HG03135 (cell line): Measurements from ENCODE around the gene CRB2.
"Not testable (repeated sequence)": the region's sequence is repeated elsewhere in the genome, so short reads cannot be mapped to it uniquely, and the experiment has no call there.

Experiments used
- ATAC-seq: cut with Tn5 transposase; IDR thresholded peaks from one replicate; pipeline ENCODE4 v1.9.1; 2021; ENCODE audit warnings: mild to moderate bottlenecking, moderate library complexity; ENCODE audit not compliant: unreplicated experiment

CRB2 gene

DNA sequence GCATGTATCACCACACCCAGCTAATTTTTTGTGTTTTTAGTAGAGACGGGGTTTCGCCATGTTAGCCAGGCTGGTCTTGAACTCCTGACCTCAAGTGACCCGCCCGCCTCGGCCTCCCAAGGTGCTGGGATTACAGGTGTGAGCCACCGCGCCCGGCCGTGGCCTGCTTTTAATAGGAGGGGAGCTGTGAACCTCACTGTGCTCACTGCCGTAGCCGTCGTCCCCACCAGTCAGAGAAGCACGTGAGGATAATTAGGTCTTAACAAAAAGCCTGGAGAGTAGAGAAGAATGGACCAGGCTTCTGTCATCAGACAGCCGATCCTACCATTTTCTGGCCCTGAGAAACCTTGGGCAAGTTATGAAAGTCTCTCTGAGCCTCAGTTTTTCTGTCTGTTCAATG is 42.9 kb downstream of the CRB2 start:
- ATAC-seq, result not testable (repeated sequence)

DNA sequence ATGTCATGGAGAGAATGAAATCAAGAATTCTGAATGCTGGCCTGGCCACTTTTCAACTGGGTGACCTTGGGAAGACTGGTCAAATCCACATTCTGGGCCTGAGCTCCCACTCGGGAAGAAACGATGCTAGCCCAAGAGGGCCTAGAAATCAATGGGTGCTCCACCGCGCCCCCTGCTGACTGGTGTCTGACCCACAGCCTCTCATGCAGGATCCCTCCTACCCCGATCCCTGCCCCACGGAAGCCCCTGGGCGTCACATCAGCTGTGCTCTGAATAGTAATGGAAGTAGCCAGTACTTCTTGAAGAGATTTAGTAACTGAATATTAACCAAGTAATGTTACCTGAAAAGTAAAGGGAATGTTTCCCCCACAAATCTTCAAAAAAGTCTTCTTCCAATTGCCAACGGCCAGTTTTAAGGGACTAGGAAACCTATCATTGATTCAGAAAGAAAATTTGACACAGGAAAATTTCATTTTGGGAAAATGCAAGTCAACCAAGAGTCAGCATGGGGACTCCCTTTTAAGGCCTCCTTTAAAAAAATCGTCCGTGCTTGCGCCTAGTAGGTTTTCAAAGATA is 43.9 kb downstream of the CRB2 start:
- ATAC-seq, result no peak

DNA sequence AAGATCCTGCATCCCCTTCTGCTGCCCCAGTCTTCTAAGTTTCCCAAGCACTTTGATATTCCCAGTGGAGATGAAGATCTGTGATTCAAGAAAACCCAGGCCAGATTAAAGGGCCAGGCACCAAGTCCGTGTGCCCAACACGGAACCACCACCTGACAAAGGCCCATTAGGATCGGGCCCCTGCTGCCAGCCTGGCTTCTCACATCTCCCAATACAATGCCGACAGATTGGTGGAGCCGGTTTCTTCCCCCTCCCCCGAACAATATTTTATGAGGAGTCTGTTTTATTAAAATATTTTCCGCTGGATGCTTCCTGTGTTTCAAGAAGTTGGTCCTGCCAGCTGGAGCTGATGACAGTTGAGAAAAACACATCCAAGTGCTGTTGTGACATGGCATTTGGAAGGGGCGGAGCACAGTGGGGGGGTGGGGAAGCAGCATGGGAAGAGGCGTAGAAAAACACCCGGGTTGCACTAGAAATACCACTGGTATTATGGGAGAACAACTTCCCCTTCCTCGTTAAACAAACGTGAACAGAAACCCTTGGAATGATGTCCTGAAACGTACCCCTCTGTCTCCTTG is 45.0 kb downstream of the CRB2 start:
- no peak for ATAC-seq

DNA sequence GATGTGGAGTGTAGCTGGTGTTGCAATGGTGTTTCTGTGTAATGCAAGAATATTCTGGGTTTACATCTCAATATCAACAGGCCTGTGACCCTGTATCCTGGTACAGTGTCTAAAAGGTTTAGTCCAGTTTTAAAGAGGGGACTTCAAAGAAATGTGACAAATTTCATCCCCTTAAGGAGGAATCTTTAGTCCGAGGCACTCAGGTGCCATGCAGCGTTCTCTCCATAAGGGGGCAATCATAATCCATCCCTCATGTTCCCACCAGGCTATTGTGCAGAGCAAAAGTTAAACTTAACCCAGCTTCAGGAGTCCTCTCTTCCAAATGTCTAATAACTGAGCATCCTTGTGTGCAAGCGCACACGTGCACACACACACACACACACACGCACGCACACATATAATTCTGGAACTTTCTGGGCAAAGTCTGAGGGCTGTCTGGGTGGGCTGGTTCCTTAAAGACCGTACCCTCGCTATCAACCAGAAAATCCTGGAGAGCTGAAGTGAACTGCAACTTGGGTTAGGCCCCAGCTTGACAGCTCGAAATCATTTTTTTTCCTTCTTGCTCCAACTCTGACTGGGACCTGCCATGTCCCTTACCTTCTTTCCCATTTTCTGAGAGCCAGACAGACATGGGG is 46.0 kb downstream of the CRB2 start:
- ATAC-seq, result no peak

DNA sequence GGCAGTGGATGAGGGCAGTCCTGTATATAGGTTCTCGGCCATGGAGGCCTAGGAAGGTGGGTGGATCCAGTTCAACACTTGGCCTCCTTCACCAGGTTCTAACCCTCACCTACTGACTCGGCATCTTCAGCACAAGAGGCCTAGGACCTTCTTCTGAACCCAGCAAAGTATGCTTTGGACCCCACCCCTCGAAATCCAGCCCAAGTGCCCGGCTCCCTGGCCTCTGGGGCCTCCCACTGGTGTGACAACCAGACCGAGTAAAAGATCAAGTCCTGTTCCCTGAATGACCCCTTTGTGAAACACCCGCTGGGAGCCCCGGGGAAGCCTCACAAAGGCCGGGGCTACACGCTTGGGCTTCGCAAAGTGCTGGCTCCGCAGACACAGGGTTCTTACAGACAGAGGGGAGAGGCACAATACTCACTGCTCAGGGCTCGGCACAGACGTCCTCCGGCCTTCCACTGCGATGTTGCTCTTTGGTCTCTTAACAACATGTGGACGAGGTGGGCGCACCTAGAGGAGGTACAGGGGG is 47.0 kb downstream of the CRB2 start:
- no peak for ATAC-seq

DNA sequence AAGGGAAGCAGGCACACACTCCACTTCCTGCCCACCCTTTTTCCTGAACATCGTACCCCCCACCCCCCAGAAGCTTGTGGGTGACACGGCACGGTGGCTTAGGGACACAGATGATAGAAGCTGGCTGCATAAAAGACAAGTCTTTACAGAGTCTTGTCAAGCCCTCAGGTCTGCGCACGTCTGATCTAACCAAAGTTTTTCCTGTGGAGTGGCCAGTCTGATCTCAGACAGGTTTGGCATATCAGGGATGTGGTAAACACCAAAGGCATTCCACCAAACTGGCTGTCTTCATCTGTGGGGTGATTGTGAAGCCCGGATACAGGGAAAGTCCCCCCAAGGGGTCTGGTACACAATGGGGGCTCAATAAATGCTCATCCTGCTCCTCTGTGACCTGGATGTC is 50.0 kb downstream of the CRB2 start:
- no peak for ATAC-seq

DNA sequence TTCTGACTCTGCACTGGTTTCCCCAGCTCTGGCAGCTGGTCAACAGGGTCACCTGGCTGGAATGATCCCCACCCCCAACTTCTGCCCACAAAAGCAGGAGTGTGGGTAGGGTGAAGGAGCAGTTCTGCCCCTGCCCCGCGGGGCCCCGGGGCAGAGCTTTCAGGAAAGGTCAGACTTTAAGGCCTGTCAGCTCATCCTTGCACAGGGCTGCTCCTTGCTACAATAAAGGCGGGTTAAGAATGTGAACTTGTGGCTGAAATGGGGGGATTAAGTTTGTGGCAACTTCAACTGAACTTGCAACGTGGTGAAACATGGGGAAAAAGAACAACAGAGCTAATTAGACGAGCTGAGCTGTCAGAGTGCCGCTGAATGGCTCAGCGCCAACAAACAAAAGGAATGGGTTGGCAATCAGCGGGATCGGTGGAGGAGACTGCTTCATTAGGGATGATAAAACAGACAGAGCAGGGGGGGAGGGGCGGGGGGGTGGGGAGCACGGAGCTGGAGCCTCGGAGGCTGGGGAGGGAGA is 50.8 kb downstream of the CRB2 start:
- no peak for ATAC-seq

DNA sequence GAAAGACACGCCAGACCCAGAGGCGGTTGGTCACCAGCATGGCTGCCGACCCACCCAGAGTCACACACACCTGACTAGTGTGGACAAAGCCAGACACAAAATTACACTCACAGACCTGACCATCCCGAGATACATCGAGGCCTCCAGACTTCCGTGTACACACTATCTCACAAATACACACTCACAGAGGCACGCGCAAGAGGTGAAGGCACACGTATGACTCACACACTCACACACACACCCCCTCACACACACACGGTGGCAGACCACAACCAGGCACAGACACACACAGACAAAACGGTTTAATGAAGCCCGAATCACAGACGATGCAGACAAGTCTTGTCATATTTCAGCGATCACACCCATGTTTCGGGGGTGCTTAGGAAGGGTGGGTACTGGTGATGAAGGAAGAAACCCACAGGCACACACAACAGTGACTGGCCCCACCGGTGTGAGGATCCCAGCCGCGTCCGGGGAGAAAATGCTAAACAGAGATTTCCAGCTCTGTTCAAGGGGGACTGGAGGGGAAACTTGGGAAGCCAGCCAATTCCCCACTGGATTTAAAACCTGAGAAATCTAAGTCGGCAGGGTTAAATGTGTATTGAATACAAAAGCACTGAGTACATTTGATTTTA is 51.3 kb downstream of the CRB2 start:
- no peak for ATAC-seq

DNA sequence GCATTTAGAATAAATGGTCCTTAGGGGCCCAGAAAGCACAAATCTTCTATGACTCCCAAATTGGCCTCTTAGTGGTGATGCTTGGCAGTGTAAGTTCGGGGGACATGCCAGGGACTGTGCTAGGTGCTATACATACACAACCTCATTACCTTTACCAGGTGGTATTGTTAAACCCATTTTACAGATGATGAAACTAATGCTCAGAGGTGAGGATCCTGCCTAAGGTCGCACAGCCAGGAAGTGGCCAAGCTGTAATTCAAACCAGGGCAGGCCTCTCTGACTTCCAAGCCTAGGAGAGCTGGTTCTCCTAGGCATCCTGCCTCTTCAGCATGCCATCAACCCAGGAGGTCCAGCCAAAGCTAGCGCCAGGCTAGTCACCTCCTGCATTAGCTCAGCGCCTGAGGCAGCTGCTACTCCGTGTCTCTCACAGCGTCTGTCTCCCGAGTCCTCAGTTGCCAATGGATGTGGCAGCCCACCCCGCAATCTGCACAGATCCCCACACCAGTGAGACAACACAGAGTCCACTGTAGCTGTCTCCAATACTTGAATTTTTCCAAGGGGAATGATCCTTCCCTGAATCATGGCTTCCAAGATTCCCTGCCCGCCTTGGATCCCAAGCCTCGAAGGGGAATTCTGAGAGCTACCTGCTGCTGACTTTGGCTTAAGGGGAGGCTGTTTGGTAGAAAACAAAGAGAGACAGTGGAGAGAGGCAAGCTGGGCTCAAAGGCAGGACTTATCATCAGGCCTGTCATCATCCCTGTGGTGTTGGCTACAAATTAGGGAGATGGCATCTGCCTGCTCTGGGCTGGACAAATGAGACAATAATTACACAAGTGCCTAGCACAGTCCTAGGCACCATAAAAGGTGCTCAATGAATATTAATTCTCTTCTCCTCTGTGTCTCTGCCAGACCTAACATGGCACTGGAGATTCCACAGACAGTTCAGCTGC is 52.6 kb downstream of the CRB2 start:
- ATAC-seq, result no peak

DNA sequence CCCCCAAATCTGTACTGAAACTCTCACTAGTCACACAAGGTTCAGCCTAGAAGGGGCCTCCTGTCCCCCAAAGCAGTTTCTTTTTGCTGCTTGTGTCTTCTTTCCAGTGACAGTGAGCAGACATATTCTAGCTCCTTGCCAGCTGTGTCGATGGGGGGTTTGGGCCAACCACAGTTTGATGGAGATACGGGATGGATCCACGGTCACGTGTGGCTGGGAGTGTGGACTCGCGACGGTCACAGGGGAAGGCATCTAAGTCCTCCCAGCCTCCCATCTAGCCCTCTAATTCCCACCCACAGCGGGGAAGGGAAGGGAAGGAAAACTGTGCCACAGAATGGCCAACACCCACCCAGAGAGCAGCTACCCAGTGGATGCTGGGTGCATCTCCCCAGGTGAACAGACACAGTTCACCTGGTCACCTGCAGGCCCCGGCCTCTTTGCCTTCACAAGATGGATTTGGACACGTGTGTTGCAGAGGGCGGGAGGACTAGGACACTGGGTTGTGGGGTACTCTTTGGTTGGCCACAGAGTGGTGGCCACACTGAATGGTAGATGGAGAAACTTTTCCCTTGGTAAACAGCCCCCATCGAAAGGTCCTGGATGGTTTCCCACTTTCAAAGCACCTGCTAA is 54.4 kb downstream of the CRB2 start:
- ATAC-seq, result no peak

DNA sequence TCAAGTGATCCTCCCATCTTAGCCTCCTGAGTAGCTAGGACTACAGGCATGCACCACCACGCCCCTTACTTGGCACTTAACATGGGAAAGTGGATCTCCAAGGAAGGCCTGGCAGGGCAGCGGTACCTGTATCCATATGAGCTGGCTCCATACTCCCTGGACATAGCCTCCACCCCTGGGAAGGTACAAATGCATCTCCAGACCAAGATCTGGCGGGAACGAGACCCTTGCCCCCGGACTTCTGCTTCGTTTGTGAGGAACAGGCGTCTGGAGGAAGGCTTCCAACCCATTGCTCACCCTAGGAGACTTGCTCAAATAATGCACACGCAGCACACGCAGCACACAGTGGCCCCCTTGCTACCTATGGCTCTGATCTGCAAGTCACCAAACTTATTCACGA is 55.2 kb downstream of the CRB2 start:
- no peak for ATAC-seq

DNA sequence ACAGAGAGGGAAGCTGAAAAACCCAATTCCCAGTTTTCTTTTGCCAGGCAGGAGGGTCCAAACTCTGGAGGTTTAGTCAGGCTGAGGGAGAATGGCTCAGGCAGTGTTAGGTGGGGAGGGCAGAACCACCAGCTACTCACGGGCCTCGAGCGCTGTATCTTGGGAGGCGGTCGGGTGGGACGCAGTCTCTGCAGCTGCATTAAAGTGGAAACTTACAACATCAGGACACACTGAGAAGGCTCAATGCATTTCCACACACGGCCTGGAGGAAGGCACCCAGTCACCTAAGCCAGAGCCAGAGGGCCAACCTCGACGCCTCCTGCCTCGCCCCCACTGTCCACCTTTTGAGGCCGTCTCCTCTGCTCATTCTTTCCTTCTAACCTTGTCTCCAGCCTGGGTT is 55.6 kb downstream of the CRB2 start:
- no peak for ATAC-seq

DNA sequence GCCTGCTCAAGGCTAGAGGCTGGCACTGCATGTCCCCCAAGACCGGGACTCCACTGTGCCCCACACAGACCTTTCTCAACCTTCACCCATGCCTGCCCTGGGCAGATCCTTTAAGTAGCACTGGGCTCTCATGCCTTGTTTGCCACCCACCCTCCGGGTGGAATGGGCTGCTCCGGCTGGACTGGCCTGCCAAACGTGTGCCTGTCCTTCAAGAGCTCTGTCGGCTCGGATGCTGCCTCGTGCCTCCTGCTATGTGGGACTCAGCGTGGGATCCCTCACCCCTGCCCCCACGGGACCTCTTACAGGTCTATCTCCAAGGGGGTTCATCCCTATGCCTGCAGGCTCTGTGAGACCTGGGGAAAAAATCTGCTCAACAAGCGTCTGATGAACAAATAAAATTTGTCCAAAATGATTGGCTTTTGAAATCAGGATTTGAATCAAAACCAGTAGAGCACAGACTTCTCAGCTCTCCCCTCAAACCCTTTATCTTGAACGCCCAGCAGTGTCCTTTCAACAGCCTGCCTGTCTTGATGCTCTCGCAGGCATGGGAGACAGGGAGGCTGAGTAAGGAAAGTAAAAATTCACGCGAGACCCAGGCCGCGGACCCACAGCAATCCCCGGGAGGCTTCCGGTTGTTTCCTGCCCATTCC is 56.3 kb downstream of the CRB2 start:
- no peak for ATAC-seq

DNA sequence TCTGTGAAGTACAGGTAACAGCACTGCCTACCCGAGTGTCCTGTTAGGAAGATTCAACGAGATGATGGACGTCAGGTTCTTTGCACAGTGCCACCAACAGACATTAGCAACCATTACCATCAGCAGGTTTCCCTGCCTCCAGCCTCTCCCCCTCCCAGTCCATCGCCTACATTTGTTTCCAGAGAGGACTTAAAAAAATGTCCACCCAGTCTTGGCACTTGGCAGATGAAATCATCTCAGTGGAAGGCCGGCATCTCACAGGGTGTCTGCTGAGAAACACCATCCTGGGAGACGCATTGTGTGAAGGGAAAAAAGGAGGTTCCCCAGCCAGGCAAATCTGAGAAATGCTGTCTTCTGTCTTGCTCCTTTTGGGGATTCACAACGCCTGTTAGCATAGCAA is 58.2 kb downstream of the CRB2 start:
- ATAC-seq, result no peak

DNA sequence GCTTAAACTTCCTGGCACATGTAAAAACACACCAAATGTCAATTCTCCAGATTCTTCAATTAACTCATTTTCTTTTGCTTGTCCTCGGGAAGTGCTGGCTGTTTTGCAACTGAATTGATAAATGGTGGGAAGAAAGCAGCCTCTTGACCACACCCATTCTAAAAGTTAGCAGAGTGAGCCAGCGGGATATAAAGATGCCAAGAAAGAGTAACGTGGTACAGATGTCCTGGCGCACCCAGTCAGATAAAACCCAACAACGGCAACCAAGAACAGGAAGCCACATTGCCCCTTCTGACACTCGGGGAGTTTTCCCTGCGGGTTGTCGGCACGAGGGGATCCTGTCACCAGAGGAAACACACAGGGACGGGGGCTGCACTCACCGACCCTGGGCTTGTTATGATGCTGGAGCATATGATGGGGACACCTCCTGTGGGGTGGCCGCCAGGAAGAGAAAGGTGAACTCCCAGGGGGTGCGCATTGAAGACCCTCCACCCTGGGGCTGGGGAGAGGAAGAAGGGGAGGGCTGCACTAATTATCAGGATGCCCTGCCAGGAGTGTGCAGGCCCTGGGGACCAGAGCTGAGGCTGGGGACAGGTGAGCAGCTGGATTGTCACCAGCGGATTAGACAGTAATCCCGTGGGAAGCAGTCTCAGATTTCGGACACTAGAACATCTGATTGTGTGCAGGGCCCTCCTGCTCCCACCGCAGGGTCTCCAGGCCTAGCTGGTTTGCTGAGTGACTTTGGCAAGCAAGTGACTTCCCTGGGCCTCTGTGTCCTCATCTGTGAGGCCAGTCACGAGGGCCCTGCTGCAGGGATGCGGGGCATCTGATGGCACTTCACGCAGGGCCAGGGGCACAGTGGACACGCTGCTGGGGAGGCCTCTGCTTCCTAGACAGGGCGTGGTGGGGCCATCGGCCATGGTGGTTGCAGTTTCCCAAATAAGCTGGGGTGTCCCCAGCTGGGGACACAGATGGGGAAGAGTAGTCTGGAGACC is 59.2 kb downstream of the CRB2 start:
- ATAC-seq, result no peak

DNA sequence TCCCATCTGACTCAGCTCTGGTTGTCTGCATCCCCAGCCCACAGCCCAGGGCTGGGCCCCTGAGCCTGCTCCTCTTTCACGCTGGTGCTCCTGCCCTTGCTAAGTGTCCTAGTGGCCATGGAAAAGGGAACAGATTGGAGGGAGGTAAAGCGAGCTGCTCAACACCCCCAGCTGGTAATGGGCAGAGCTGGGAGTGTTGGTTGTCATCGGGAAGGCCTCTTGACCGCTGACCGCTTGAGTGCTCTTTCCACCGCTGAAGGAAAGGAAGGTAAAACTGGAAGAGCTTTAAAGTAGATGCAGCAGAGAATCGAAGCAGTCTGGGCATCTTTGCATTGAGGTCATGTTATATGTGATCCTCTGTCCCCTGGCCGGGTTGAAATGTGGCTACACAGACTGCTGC is 60.2 kb downstream of the CRB2 start:
- ATAC-seq, result no peak

DNA sequence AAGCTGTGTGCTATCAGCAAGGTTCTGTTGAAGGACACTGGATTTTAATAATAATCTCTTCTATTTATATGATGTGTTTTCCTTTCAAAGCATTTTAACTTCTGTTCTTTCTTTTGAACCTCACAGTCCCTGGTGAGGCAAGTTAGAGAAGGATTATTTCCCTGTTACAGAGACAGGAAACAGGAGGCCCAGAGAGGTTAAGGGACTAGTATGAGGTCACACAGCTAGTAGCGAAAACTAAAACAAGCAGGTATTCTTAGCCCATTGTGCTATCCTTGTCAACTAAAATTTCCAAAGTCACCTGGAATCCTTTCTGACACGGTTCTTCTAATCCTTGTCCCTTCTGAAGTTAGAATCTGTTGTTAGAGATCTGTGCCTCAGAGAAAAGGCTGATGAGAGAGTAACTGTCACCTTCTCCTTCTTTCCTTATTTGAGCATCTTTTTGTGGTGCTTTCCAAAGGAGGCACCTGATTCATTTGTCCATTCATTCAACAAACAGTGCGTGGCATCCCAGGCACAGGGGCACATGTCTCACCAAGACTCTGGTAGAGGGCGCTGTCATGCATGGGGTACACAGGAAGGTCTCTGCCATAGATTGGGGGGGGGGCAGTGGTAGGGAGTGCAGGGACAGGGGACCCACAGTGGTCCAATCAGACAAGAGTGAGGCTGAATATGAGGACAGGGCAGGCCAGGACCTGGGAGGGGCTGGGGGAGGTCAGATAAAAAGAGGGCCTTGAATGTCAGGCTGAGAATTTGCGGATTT is 61.5 kb downstream of the CRB2 start:
- ATAC-seq, result no peak

DNA sequence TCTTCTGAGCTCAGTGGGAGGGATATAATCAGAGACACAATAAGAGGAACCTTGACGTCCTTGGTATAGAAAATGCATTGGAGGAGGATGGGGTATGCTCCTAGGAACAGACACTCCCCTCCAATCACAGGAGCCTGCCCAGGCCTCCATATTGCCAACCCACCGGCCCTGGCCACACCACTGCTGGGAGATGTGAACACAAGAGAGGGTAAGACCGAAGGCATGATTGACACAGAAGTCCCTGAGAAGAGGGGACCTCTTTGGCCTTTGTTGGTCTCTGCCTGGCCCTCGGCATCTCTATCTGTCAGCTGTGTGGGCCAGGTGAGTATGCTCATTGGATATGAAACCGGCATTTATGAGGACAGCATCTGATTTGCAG is 62.0 kb downstream of the CRB2 start:
- no peak for ATAC-seq
